NCI-H460 (cell line): ENCODE results near the gene MMP24OS. TPM values are rescaled to one million over a fixed set of nuclear protein-coding genes. Genes with fewer than 3 reads are reported as not detected.

Experiments used
- total RNA-seq: library from RNA; depleted of rRNA; stranded (reverse); fragments of >200 nt; shearing (Covaris generic); gene quantifications from 2 replicates; pipeline ENCODE4 v1.2.3, GENCODE V29; 2014; rRNA removed

Gene MMP24OS
- total RNA-seq, 1 experiment from 2014 or later = 10.8 TPM

Other genes with a start within 250 kb of the MMP24OS start
- 43.3 and 49.5 TPM in 2 replicates for gene TRPC4AP, start 185.3 kb downstream of the MMP24OS start, total RNA-seq
- gene EDEM2, start 130.8 kb downstream of the MMP24OS start, total RNA-seq = 73.5 and 75.4 TPM in 2 replicates
- gene PROCR, start 106.0 kb downstream of the MMP24OS start, total RNA-seq = 165 and 178 TPM in 2 replicates
- 0.05 TPM in 1 of 2 replicates, not detected in the other for gene MMP24, start 51.4 kb downstream of the MMP24OS start, total RNA-seq
- gene EIF6, start 6.7 kb upstream of the MMP24OS start, total RNA-seq = 159 and 181 TPM in 2 replicates
- not detected in 2 replicates for gene FAM83C, start 14.3 kb upstream of the MMP24OS start, total RNA-seq
- 30.7 and 35.8 TPM in 2 replicates for gene UQCC1, start 133.9 kb upstream of the MMP24OS start, total RNA-seq
- not detected in 2 replicates for gene GDF5, start 160.1 kb upstream of the MMP24OS start, total RNA-seq
- 20.0 and 21.8 TPM in 2 replicates for gene CEP250, start 177.5 kb upstream of the MMP24OS start, total RNA-seq